Fibroblast of pulmonary artery (primary cell): ENCODE data around the gene EPS15.

Experiments used
- DNase-seq: peaks from one replicate; pipeline ENCODE4 v3.0.0-alpha.2; 2010; ENCODE audit warnings: low read depth
- H3K4me3 ChIP-seq: replicated peaks from 2 replicates; pipeline ENCODE4 v1.5.1; 2011; ENCODE audit warnings: low read depth, mild to moderate bottlenecking, control low read depth, low read length, moderate library complexity
- TF ChIP-seq, protein P1 (sequence below): IDR thresholded peaks from 2 replicates; pipeline ENCODE4 v1.5.1; 2011; ENCODE audit warnings: mild to moderate bottlenecking, control low read depth, low read length, inconsistent platforms; ENCODE audit errors: missing control alignments

The EPS15 gene

DNA sequence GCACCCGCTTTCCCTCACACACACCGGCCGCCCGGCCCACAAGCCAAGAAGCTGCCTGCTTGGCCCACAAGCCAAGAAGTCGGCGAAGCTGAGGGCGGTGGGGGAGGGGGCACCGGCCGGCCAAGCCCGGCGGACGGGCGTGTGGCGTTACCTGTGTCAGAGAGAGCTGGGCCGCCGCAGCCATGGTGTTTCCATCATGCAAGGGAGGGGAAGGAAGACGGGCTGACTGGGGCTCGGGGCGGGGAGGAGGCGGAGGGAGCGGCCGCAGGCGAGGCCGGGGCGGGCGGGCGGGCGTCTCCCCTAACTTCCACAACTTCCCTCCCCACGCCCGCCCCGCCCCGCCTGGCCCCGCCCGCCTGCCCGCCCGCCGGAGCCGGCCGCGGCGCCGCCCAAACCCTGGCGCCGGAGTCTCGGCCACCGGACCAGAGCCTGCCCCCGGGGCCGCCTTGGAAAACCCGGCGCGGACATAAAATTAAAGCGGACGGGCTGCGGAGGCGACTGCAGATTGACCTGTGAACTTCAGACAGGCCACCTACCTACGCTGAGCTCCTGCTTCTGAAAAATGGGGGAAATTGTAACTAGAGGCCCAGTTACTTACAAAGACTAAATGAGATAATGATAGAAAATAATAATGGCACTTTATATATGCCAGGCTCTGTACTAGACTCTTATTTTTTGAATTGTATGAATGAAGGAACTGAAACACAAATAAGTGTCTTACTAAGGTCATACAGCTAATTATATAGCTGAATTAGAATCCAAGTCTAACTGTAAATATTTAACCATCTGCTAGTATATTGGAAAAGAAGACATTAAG is at the start of gene EPS15:
TSS of gene EPS15 (minus strand) at position 219 of the 817 bp plus-strand sequence. CDS start at position 184, 35 bp downstream.
- peak; percentile 80 for DNase-seq
- peak within 1 kb of the TSS; percentile 82 for H3K4me3 ChIP-seq
- TF ChIP-seq, protein P1, sequence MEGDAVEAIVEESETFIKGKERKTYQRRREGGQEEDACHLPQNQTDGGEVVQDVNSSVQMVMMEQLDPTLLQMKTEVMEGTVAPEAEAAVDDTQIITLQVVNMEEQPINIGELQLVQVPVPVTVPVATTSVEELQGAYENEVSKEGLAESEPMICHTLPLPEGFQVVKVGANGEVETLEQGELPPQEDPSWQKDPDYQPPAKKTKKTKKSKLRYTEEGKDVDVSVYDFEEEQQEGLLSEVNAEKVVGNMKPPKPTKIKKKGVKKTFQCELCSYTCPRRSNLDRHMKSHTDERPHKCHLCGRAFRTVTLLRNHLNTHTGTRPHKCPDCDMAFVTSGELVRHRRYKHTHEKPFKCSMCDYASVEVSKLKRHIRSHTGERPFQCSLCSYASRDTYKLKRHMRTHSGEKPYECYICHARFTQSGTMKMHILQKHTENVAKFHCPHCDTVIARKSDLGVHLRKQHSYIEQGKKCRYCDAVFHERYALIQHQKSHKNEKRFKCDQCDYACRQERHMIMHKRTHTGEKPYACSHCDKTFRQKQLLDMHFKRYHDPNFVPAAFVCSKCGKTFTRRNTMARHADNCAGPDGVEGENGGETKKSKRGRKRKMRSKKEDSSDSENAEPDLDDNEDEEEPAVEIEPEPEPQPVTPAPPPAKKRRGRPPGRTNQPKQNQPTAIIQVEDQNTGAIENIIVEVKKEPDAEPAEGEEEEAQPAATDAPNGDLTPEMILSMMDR = no peak

DNA sequence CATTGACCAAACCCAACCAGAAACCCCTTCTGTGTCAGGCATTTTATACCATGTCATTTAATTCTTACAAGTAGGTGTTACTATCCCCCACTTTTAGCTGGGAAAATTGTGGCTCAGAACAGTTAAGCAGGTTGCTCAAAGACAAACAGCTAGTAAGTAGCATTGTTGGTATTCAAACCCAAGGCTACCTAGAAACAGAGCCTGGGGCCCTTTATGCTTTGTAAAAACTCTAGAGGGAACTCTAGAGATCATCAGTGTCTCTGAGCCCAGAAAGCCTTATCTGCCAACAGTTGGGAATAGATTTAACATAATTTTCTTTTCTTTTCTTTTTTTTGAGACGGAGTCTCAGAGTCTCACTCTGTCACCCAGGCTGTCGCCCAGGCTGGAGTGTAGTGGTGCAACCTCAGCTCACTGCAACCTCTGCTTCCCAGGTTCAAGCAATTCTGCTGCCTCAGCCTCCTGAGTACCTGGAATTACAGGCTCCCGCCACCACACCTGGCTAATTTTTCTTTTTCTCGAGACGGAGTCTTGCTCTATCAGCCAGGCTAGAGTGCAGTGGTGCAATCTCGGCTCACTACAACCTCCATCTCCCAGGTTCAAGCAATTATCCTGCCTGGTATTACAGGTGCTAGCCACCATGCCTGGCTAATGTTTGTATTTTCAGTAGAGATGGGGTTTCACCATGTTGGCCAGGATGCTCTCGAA is 49.3 kb upstream of the EPS15 start:
- TF ChIP-seq, protein P1 = no peak
- H3K4me3 ChIP-seq = no peak overlapping the region
- DNase-seq = no peak

DNA sequence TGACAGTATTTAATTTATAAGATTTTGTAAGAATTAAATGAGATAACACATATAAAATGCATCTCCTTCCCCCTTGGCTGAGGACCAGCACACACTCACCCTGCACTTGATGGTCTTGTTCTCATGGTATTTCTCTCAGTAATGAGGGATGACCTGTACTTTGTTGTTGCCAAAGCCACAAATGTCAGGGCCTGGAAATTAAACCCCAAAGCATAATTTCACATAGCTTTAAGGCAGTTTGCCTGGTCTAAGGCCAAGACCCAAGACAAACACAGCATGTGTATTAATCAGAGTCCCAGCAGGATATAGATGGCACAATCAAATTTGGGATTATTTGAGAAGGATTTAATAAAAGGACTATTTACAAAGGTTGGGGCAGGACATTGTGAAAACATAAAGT is 48.6 kb upstream of the EPS15 start:
- TF ChIP-seq, protein P1 = no peak
- peak; percentile 79 for DNase-seq
- H3K4me3 ChIP-seq = no peak overlapping the region

DNA sequence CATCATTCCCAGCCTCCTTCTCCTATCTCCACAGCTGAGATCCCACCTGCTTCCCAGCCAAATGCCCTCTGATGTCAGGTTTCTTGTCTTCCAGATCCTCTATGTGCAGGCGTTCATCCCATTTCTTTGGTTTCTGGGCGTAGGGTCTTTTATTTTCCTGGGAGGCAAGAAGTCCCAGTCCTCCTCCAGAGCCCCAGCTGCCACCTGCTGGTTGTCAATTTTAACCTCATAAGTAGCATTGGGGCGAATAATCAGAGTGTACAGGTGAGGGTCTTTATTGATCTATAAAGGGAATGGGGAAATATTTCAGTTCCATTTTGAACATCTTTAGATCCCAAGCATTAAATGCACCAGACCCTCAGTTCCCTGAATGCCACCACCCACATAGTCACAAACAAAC is 47.2 kb upstream of the EPS15 start:
- DNase-seq = no peak
- H3K4me3 ChIP-seq = no peak overlapping the region
- TF ChIP-seq, protein P1 = no peak

DNA sequence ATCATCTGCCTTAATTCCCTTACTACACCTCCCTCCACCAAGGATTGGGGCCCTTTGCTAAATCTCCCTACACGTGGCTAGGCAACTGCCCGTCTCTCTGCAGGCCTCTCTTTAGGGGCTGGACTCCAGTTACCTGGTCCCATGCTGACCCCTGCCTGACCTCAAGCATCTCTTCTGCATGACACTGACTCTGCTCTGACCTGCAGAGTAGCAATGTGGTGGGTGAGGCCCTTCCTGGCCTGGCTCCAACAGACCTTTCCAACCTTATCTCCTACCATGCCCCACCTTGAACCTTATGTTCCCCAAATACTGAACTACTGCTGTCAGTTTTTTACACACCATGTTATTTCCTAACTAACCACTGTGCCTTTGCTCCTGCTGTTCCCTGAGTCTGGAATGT is 45.9 kb upstream of the EPS15 start:
- no peak for DNase-seq
- TF ChIP-seq, protein P1 = no peak
- no peak overlapping the region for H3K4me3 ChIP-seq

DNA sequence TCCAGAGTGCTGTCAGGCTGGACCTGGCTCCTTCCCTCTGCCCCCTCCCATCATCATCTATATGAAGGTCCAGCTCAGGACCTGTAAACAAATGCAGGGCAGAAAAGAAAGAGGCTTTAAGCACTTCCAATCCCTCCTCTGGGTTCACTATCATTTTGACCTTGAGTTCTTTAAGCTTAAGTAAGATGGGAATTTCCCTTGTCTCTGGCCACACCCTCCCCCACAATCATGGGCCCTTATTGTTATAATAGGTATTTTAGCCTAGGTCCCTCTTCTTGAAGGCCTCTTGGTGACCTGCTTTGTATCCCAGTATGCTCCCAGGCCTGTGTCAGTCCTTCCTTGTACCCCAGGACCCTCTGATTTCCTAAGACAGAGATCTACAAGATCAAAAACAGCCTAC is 45.1 kb upstream of the EPS15 start:
- DNase-seq = peak; percentile 74
- no peak overlapping the region for H3K4me3 ChIP-seq
- TF ChIP-seq, protein P1 = no peak
